Measurements from ENCODE around the gene CMTM7. TPM values are rescaled to one million over a fixed set of nuclear protein-coding genes. Genes with fewer than 3 reads are reported as not detected.

The CMTM7 gene
- total RNA-seq, 1 donor from 2014 or later: 24.6 TPM

DNA sequence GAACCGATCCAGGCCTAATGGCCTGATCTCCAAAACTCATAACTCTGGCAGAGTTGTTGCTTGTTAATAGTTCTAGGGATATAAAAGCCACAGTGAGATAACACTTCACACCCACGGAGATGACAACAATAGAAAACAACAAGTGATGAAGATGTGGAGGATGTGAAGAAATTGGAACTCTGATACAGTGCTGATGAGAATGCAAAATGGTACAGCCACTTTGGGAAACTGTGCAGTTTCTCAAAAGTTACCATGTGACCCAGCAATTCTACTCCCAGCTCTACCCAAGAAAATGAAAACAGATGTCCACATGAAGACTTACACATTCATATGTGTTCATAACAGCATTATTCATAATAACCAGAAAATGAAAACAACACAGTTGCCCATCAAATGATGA is 3.8 kb downstream of the CMTM7 start:
- Mint-ChIP-seq H3K9me3 (ENCODE audit: low read depth) (no peaks in the 10 kb centered on the region), H3K36me3 (ENCODE audit: insufficient read depth) (peaks cover 2% of the 10 kb centered on the region), H3K4me1 (ENCODE audit: low read depth) (peaks cover 20% of the 10 kb centered on the region), H3K4me3 (ENCODE audit: low read depth) (no peak overlapping the region), H3K27ac (no peak overlapping the region), H3K27me3 (peaks cover 5% of the 10 kb centered on the region)
- TF ChIP-seq, protein P1, sequence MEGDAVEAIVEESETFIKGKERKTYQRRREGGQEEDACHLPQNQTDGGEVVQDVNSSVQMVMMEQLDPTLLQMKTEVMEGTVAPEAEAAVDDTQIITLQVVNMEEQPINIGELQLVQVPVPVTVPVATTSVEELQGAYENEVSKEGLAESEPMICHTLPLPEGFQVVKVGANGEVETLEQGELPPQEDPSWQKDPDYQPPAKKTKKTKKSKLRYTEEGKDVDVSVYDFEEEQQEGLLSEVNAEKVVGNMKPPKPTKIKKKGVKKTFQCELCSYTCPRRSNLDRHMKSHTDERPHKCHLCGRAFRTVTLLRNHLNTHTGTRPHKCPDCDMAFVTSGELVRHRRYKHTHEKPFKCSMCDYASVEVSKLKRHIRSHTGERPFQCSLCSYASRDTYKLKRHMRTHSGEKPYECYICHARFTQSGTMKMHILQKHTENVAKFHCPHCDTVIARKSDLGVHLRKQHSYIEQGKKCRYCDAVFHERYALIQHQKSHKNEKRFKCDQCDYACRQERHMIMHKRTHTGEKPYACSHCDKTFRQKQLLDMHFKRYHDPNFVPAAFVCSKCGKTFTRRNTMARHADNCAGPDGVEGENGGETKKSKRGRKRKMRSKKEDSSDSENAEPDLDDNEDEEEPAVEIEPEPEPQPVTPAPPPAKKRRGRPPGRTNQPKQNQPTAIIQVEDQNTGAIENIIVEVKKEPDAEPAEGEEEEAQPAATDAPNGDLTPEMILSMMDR (IDR thresholded peaks at IDR 0.05; ENCODE audit: unreplicated experiment): no peak
- no peak for DNase-seq (ENCODE audit: low spot score, unreplicated experiment)

DNA sequence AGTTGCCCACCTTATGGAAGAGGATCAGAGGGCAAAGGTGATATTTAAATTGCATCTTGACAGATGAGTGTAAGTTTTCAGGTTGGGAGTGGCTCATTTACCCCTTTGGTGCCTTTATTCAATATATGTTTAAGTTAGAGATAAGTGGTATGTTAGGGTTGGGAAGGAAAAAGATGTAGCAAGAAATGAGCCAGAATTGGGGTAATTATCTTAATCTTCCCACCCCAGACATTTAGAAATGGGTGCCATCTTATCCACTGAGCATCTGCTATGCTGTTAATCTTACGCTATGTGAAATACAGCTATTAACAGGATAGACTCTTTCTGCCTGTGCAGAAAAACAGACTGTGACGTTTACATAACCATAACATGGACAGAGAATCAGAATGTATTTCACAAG is 6.3 kb downstream of the CMTM7 start:
- Mint-ChIP-seq H3K4me3 (ENCODE audit: low read depth) (no peak overlapping the region), H3K27me3 (no peaks in the 10 kb centered on the region), H3K27ac (no peak overlapping the region), H3K36me3 (ENCODE audit: insufficient read depth) (peaks cover 2% of the 10 kb centered on the region), H3K9me3 (ENCODE audit: low read depth) (no peaks in the 10 kb centered on the region), H3K4me1 (ENCODE audit: low read depth) (peaks cover 19% of the 10 kb centered on the region)
- DNase-seq (ENCODE audit: low spot score, unreplicated experiment): no peak
- TF ChIP-seq, protein P1 (IDR thresholded peaks at IDR 0.05; ENCODE audit: unreplicated experiment): no peak

DNA sequence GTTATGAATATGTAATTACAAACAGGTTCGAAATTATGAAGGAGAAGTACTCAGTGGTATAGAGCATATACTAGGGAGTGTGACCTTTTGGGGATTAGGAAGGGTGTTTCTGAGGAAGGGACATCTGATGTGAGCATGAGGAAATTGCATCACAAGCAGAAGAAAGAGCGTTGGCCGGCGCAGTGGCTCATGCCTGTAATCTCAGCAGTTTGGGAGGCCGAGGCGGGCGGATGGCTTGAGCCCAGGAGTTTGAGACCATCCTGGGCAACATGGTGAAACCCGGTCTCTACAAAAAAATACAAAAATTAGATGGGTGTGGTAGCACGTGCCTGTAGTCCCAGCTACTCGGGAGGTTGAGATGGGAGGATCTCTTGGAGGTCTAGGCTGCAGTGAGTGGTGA is 6.9 kb downstream of the CMTM7 start:
- peak overlapping the region; percentile 41 for H3K27ac Mint-ChIP-seq
- no peaks in the 10 kb centered on the region for H3K27me3 Mint-ChIP-seq
- DNase-seq (ENCODE audit: low spot score, unreplicated experiment): no peak
- H3K4me1 Mint-ChIP-seq (ENCODE audit: low read depth): peaks cover 19% of the 10 kb centered on the region
- H3K4me3 Mint-ChIP-seq (ENCODE audit: low read depth): no peak overlapping the region
- TF ChIP-seq, protein P1 (IDR thresholded peaks at IDR 0.05; ENCODE audit: unreplicated experiment): no peak
- H3K36me3 Mint-ChIP-seq (ENCODE audit: insufficient read depth): peaks cover 2% of the 10 kb centered on the region
- no peaks in the 10 kb centered on the region for H3K9me3 Mint-ChIP-seq (ENCODE audit: low read depth)

DNA sequence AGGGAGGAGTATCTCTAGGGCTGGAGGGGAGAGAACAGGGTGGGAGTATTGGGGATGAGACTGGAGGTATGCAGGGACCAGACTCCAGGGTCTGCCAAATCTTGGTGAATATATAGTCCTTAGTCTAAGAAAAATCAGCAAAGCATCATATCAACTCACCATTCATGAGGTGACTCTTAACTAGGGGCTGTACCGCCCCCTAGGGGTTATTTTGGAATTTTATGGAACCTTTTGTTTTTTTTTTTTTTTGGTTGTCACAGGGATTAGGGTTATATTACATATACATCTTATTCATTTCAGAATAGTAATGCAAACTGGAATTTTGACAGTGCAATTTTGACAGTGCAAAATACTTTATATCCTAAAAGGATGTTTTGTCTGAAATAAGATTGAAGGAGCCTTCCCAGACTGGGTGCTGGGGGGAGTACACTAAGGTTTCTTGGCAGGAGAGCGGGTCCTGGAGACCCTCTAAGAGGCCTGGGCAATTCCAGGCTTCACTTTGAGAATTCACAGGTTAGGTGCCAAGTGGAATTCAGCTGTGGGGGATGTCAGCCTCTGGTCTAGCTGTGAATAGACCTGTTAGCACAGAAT is 7.5 kb downstream of the CMTM7 start:
- Mint-ChIP-seq H3K27ac (peak overlapping the region; percentile 41), H3K9me3 (ENCODE audit: low read depth) (no peaks in the 10 kb centered on the region), H3K4me3 (ENCODE audit: low read depth) (no peak overlapping the region), H3K36me3 (ENCODE audit: insufficient read depth) (peaks cover 4% of the 10 kb centered on the region), H3K4me1 (ENCODE audit: low read depth) (peaks cover 22% of the 10 kb centered on the region), H3K27me3 (no peaks in the 10 kb centered on the region)
- no peak for DNase-seq (ENCODE audit: low spot score, unreplicated experiment)
- TF ChIP-seq, protein P1 (IDR thresholded peaks at IDR 0.05; ENCODE audit: unreplicated experiment): peak; percentile 75

DNA sequence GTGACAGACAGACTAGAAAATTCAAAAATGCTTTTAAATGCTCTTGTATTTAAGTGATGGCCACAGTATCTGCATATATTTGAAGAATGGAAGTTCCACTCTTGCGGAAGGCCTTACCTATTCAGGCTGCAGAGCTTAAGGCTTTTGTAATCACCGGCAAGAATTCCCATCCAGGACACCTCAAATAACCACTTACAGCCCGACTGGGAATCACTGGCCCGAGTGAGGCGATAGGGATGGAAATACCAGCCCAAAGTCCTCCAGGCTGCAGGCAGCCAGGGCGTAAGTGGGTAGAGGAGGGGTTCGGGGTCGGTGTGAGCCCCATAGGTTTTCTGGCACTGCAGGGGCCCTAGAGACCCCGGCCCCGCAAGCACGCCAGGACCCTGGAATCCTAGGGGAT is 9.5 kb downstream of the CMTM7 start:
- Mint-ChIP-seq H3K27me3 (no peaks in the 10 kb centered on the region), H3K4me3 (ENCODE audit: low read depth) (no peak overlapping the region), H3K4me1 (ENCODE audit: low read depth) (peaks cover 28% of the 10 kb centered on the region), H3K36me3 (ENCODE audit: insufficient read depth) (peaks cover 3% of the 10 kb centered on the region), H3K27ac (no peak overlapping the region), H3K9me3 (ENCODE audit: low read depth) (no peaks in the 10 kb centered on the region)
- TF ChIP-seq, protein P1 (IDR thresholded peaks at IDR 0.05; ENCODE audit: unreplicated experiment): no peak
- no peak for DNase-seq (ENCODE audit: low spot score, unreplicated experiment)
